K562 (cell line): ENCODE results near the gene LAX1. TPM values are rescaled to one million over a fixed set of nuclear protein-coding genes. Genes with fewer than 3 reads are reported as not detected.

Experiments used
- ATAC-seq: fragments of 200-7000 bp; cut with Tn5 transposase; 3 replicates; pipeline ENCODE4 v1.9.1; 2020; ENCODE audit warnings: moderate library complexity
- Bru-seq: library from RNA; stranded (reverse); fragments of 400-500 nt; gene quantifications from one replicate; lab custom pipeline; 2021; lab: Mats Ljungman, UMichigan
- BruChase-seq, 2 experiments: library from RNA; stranded (reverse); fragments of 400-500 nt; gene quantifications; one replicate each; lab custom pipeline; 2021; lab: Mats Ljungman, UMichigan
- BruUV-seq: library from RNA; stranded (reverse); fragments of 400-500 nt; replicated peaks from 2 replicates; lab custom pipeline; 2021; lab: Mats Ljungman, UMichigan
- CTCF ChIA-PET: fragments of 300-600 bp; formaldehyde crosslinking; extraction: SDS; loops from one replicate; lab custom pipeline; 2021; ENCODE audit warnings: low intra/inter-chr PET ratio; lab: Yijun Ruan, JAX
- POLR2A ChIA-PET: fragments of 300-600, 350-650 bp; sonication (Branson Sonifier 250); formaldehyde crosslinking; extraction: SDS; loops from one replicate; lab custom pipeline; 2021; ENCODE audit warnings: antibody characterized with exemption, inconsistent platforms; lab: Yijun Ruan, JAX
- DNase-seq, 4 experiments: peaks; one replicate each; pipeline versions ENCODE4 v3.0.0 to v3.0.0-alpha.2; 2011 to 2018; ENCODE audit warnings: low spot score in 3 of 4, mixed read lengths in 3 of 4; ENCODE audit errors: extremely low read depth in 1 of 4
- FAIRE-seq: peaks from 2 replicates; lab custom pipeline; 2011; peaks lifted over from hg19 to GRCh38; lab: Jason Lieb, UNC
- H2AFZ ChIP-seq: 2 replicates; pipeline ENCODE4 v1.6.0; 2011; ENCODE audit warnings: low read depth, low read length, control low read depth, inconsistent platforms
- H3K27ac ChIP-seq: fragments of 200-600 bp; 3 replicates; pipeline ENCODE4 v1.8.0; 2011; ENCODE audit warnings: low read depth, mild to moderate bottlenecking, control low read depth, inconsistent platforms, low read length, moderate library complexity, mixed read lengths; ENCODE audit errors: extremely low read depth
- H3K27me3 ChIP-seq, 2 experiments: fragments of 300-600 bp in 1 of 2; 2 replicates in 1 of 2; 3 replicates in 1 of 2; pipeline versions ENCODE4 v1.6.0 to v1.8.0; 2011; ENCODE audit warnings: inconsistent platforms in 2 of 2, low read length in 2 of 2, mild to moderate bottlenecking in 1 of 2, mixed read lengths in 1 of 2, moderate library complexity in 1 of 2; ENCODE audit not compliant: control insufficient read depth in 2 of 2, insufficient read depth in 2 of 2
- H3K36me3 ChIP-seq: fragments of 300-600 bp; 3 replicates; pipeline ENCODE4 v1.8.0; 2011; ENCODE audit warnings: mild to moderate bottlenecking, low read length, inconsistent platforms; ENCODE audit not compliant: control insufficient read depth, insufficient read depth
- H3K4me1 ChIP-seq, 2 experiments: fragments of 200-600 bp in 1 of 2; replicated peaks in 1 of 2; 2 replicates in 1 of 2; 3 replicates in 1 of 2; pipeline versions ENCODE4 v1.5.1 to v1.8.0; 2011; ENCODE audit warnings: inconsistent platforms in 2 of 2, low read length in 2 of 2, mild to moderate bottlenecking in 1 of 2, mixed read lengths in 1 of 2, moderate library complexity in 1 of 2; ENCODE audit not compliant: control insufficient read depth in 2 of 2, insufficient read depth in 2 of 2
- H3K4me2 ChIP-seq: 2 replicates; pipeline ENCODE4 v1.6.1; 2011; ENCODE audit warnings: low read length, control low read depth, inconsistent platforms, mixed read lengths; ENCODE audit not compliant: insufficient read depth
- H3K4me3 ChIP-seq: fragments of 200-600 bp; sonication (generic), shearing (Covaris generic); 2 replicates; pipeline ENCODE4 v1.5.1; 2016; ENCODE audit warnings: control low read depth, inconsistent platforms
- H3K79me2 ChIP-seq: fragments of 200-600 bp; 3 replicates; pipeline ENCODE4 v1.8.0; 2011; ENCODE audit warnings: low read length, inconsistent platforms; ENCODE audit not compliant: control insufficient read depth, insufficient read depth
- H3K9ac ChIP-seq, 2 experiments: 2 replicates each; pipeline versions ENCODE4 v1.6.0 to v1.6.1; 2011; ENCODE audit warnings: low read depth in 2 of 2, low read length in 2 of 2, control low read depth in 1 of 2, inconsistent platforms in 1 of 2, mild to moderate bottlenecking in 1 of 2, mixed read lengths in 1 of 2; ENCODE audit not compliant: insufficient read depth in 1 of 2
- H3K9me1 ChIP-seq: one replicate; pipeline ENCODE4 v1.6.0; 2011; ENCODE audit warnings: inconsistent platforms, mild to moderate bottlenecking, low read length, moderate library complexity; ENCODE audit not compliant: control insufficient read depth, insufficient read depth
- H3K9me3 ChIP-seq: replicated peaks from 2 replicates; pipeline ENCODE4 v1.5.1; 2011; ENCODE audit warnings: low read depth, low read length, inconsistent platforms; ENCODE audit not compliant: control insufficient read depth, insufficient read depth
- H4K20me1 ChIP-seq: replicated peaks from 2 replicates; pipeline ENCODE4 v1.6.1; 2011; ENCODE audit warnings: low read length, inconsistent platforms, mixed read lengths; ENCODE audit not compliant: control insufficient read depth, insufficient read depth
- BACH1 ChIP-seq: fragments of 200-800 bp; sonication (Bioruptor generic); IDR thresholded peaks from 2 replicates; pipeline ENCODE4 v1.6.1; 2016; ENCODE audit warnings: missing genetic modification characterization, missing compliant biosample characterization
- CBFA2T3 ChIP-seq: fragments of 450-650 bp; IDR thresholded peaks from 2 replicates; pipeline ENCODE4 v1.6.1; 2017
- DPF2 ChIP-seq: fragments of 450-650 bp; IDR thresholded peaks from 2 replicates; pipeline ENCODE4 v1.6.1; 2016
- E2F3 ChIP-seq: fragments of 250-450 bp; sonication (Bioruptor Pico); IDR thresholded peaks from 2 replicates; pipeline ENCODE4 v1.4.0; 2020; ENCODE audit warnings: mild to moderate bottlenecking
- E2F6 ChIP-seq, 2 experiments: IDR thresholded peaks; 2 replicates each; pipeline ENCODE4 v1.6.1; 2011; ENCODE audit warnings: borderline replicate concordance in 1 of 2, control low read depth in 1 of 2, low read depth in 1 of 2, low read length in 1 of 2, mild to moderate bottlenecking in 1 of 2, mixed read lengths in 1 of 2, moderate library complexity in 1 of 2; ENCODE audit not compliant: insufficient read depth in 1 of 2, insufficient read length in 1 of 2, poor library complexity in 1 of 2, severe bottlenecking in 1 of 2; ENCODE audit errors: extremely low read depth in 1 of 2
- EGR1 ChIP-seq: fragments of 450-650 bp; conservative IDR thresholded peaks from 2 replicates; pipeline ENCODE4 v1.6.1; 2017; ENCODE audit warnings: mild to moderate bottlenecking
- ERF ChIP-seq: fragments of 450-650 bp; formaldehyde crosslinking; IDR thresholded peaks from 2 replicates; pipeline ENCODE4 v1.4.0; 2020; ENCODE audit warnings: mild to moderate bottlenecking, mixed read lengths
- GABPA ChIP-seq: fragments of 200-800 bp; sonication (Bioruptor generic); conservative IDR thresholded peaks from 2 replicates; pipeline ENCODE4 v1.6.1; 2016; ENCODE audit warnings: low read depth, missing genetic modification characterization, missing compliant biosample characterization
- HMBOX1 ChIP-seq: sonication (generic); IDR thresholded peaks from 2 replicates; pipeline ENCODE4 v1.6.1; 2016
- MTA2 ChIP-seq: fragments of 450-650 bp; IDR thresholded peaks from 2 replicates; pipeline ENCODE4 v1.6.1; 2016; ENCODE audit warnings: low read depth
- RCOR1 ChIP-seq, 2 experiments: IDR thresholded peaks; 2 replicates each; pipeline ENCODE4 v1.6.1; 2012; ENCODE audit warnings: low read depth in 2 of 2, low read length in 2 of 2, borderline replicate concordance in 1 of 2, improper control_type of control experiment in 1 of 2
- ZBTB26 ChIP-seq: fragments of 450-650 bp; formaldehyde crosslinking; IDR thresholded peaks from 2 replicates; pipeline ENCODE4 v1.4.0; 2022; ENCODE audit warnings: missing genetic modification characterization
- WGBS: fragments of 100-300 bp; shearing (Covaris generic); methylation state at CpG from one replicate; pipeline ENCODE4 v1.1.6; 2016; ENCODE audit warnings: low coverage, mixed read lengths; ENCODE audit not compliant: insufficient coverage; ENCODE audit errors: missing lambda C conversion rate; 5-methylcytosine and 5-hydroxymethylcytosine counted together
- in situ Hi-C: fragments of 300-500 bp; cut with MboI; formaldehyde crosslinking; loops from 4 replicates; pipeline ENCODE4 v1.15.0; 2018; ENCODE audit warnings: inconsistent platforms, mixed read lengths
- intact Hi-C: fragments of 100-400 bp; cut with micrococcal nuclease; formaldehyde crosslinking; loops from 2 replicates; pipeline ENCODE4 v1.14.2; 2022
- long read RNA-seq, 3 experiments: library from polyadenylated mRNA in 2 of 3; library from RNA in 1 of 3; unstranded in 2 of 3; stranded (forward) in 1 of 3; transcript quantifications; one replicate each; pipeline ENCODE4 v2.0.0, GENCODE V29; 2019 to 2022
- polyA minus RNA-seq, 3 experiments: library from RNA; depleted of rRNA, polyadenylated mRNA; stranded (reverse); fragments of >200 nt; gene quantifications; 2 replicates each; pipeline ENCODE4 v1.2.3, GENCODE V29; 2011
- polyA plus RNA-seq, 8 experiments: library from polyadenylated mRNA; depleted of rRNA in 4 of 8; stranded (reverse) in 5 of 8; unstranded in 3 of 8; fragments of >200 nt; fragmentation: Nextera tagmentation in 2 of 8; fragmentation: Illumina TruSeq in 1 of 8; extraction: Ambion mirVana in 2 of 8; extraction: Trizol in 1 of 8; gene quantifications; 2 replicates each; pipeline versions ENCODE4 v1.2.1 to v1.2.3, GENCODE V29; 2011 to 2014; ENCODE audit warnings: inconsistent platforms in 1 of 8, missing spikeins in 1 of 8
- total RNA-seq, 7 experiments: library from RNA; depleted of rRNA in 6 of 7; stranded (reverse); fragments of >200 nt in 6 of 7; fragmentation: Illumina TruSeq in 2 of 7; extraction: Trizol in 2 of 7; gene quantifications; 2 replicates each; pipeline versions ENCODE4 v1.2.1 to v1.2.3, GENCODE V29; 2011 to 2021; ENCODE audit warnings: low replicate concordance in 1 of 7

LAX1 gene
- total RNA-seq (2011; cell fraction: chromatin; rRNA removed; ENCODE audit: low replicate concordance) = not detected in 2 replicates
- not detected in 2 replicates for total RNA-seq (2011; cell fraction: nucleolus; rRNA removed)
- total RNA-seq (2011; cell fraction: nucleoplasm; rRNA removed) = not detected in 2 replicates
- total RNA-seq (2014; rRNA removed) = not detected in 2 replicates
- not detected in 2 replicates for total RNA-seq (2014; rRNA removed; fragmentation: Illumina TruSeq; extraction: Trizol)
- total RNA-seq (2015; rRNA removed; fragmentation: Illumina TruSeq; extraction: Trizol) = not detected in 2 replicates
- total RNA-seq (2021) = not detected in 2 replicates
- polyA plus RNA-seq (2011; rRNA removed) = not detected in 2 replicates
- not detected in 2 replicates for polyA plus RNA-seq (2011; cell fraction: cytosol; rRNA removed)
- polyA plus RNA-seq (2011; cell fraction: nucleus; rRNA removed) = not detected in 2 replicates
- not detected in 2 replicates for polyA plus RNA-seq (2012)
- not detected in 2 replicates for polyA plus RNA-seq (2014; fragmentation: Illumina TruSeq; extraction: Trizol)
- polyA plus RNA-seq (2014; fragmentation: Nextera tagmentation; extraction: Ambion mirVana) = not detected
- polyA plus RNA-seq (2014; rRNA removed) = not detected in 2 replicates
- not detected in 2 replicates for polyA minus RNA-seq (2011; rRNA and poly(A)+ RNA removed)
- polyA minus RNA-seq (2011; cell fraction: cytosol; rRNA and poly(A)+ RNA removed) = not detected in 2 replicates
- not detected in 2 replicates for polyA minus RNA-seq (2011; cell fraction: nucleus; rRNA and poly(A)+ RNA removed)
- percentile 8 among the genes with signal in this experiment for Bru-seq, nascent RNA
- percentile 17 among the genes with signal in this experiment for BruChase-seq, experiment 1, labeled RNA remaining after a 2-hour chase
- BruChase-seq, experiment 2, labeled RNA remaining after a 6-hour chase = percentile 13 among the genes with signal in this experiment
- long read RNA-seq, experiment 1 = 0 reads
- long read RNA-seq, experiment 2 = 0 reads
- long read RNA-seq, experiment 3 = 0 reads

GRCh38 chr1:203765029-203765837 lies at the start of gene LAX1:
TSS of gene LAX1 (plus strand) at chr1:203765183. CDS start at chr1:203765566, 383 bp downstream.
- H3K36me3 ChIP-seq = no peaks in the 10 kb centered on the region
- no peak within 1 kb of the TSS for H3K27ac ChIP-seq
- no peak within 1 kb of the TSS for H3K4me2 ChIP-seq
- ChIA-PET POLR2A (interaction anchor here (0.6 kb wide), 1 partner anchor 94 kb away, joined by 3 read pairs; no protein-coding TSS in a partner anchor), CTCF (no interaction called here)
- H3K9me1 ChIP-seq = no peaks in the 10 kb centered on the region
- H3K4me1 ChIP-seq = peaks cover 4 to 12% of the 10 kb centered on the region in 2 experiments; a peak in 4 of 5 replicates
- no peak within 1 kb of the TSS for H3K4me3 ChIP-seq
- intact Hi-C loops (no loop called here), in situ Hi-C loops (no loop called here)
- no TSS peak for BruUV-seq
- H3K27me3 ChIP-seq = peaks cover 10 to 12% of the 10 kb centered on the region in 2 experiments; a peak in 4 of 5 replicates
- H2AFZ ChIP-seq = peak within 1 kb of the TSS; percentile 57
- peak in 2 of 4 experiments; percentile 14 to 26 for DNase-seq
- no peaks in the 10 kb centered on the region for H3K79me2 ChIP-seq
- ATAC-seq = peak; percentile 42
- H3K9ac ChIP-seq = peak within 1 kb of the TSS in 1 of 2 experiments; percentile 30; a peak in 1 of 4 replicates
- H4K20me1 ChIP-seq = no peaks in the 10 kb centered on the region
- 20% methylated on average over 16 of the region's 16 CpGs for WGBS
- peak; percentile 44 for FAIRE-seq
- no peaks in the 10 kb centered on the region for H3K9me3 ChIP-seq
- peak; percentile 26; the same call in 1 of the 2 replicates for TF ChIP-seq HMBOX1
- 0 out of 2 replicates have a peak, but pooled peaks have one; percentile 10 for TF ChIP-seq E2F3 (CRISPR knock-in tag)
- TF ChIP-seq CBFA2T3 = 0 out of 2 replicates have a peak, but pooled peaks have one; percentile 29
- TF ChIP-seq DPF2 = 0 out of 2 replicates have a peak, but pooled peaks have one; percentile 18
- TF ChIP-seq ERF (CRISPR knock-in tag) = 0 out of 2 replicates have a peak, but pooled peaks have one; percentile 42
- peak; percentile 48 for TF ChIP-seq GABPA
- TF ChIP-seq BACH1 (tag) = no peak
- TF ChIP-seq RCOR1 (IDR thresholded peaks at IDR 0.05; ENCODE audit: borderline replicate concordance in 1 of 2, low read depth in 2 of 2, low read length in 2 of 2) = 0 out of 4 replicates have a peak, but pooled peaks of 1 of the 2 experiments have one; percentile 22
- 0 out of 2 replicates have a peak, but pooled peaks have one; percentile 28 for TF ChIP-seq ZBTB26
- no peak for TF ChIP-seq MTA2
- peak; percentile 67 for TF ChIP-seq EGR1
- TF ChIP-seq E2F6 (IDR thresholded peaks at IDR 0.05; ENCODE audit: borderline replicate concordance in 1 of 2, extremely low read depth in 1 of 2, insufficient read depth in 1 of 2, insufficient read length in 1 of 2, low read depth in 1 of 2, low read length in 1 of 2, poor library complexity in 1 of 2, severe bottlenecking in 1 of 2) = no peak
